GM04503 (cell line): Measurements from ENCODE around the gene KCNIP2.
"Not testable (repeated sequence)": the region's sequence is repeated elsewhere in the genome, so short reads cannot be mapped to it uniquely, and the experiment has no call there.

Source experiments
- DNase-seq: peaks from one replicate; pipeline ENCODE4 v3.0.0-alpha.2; 2012; ENCODE audit warnings: low read depth

KCNIP2 gene

GRCh38 chr10:101827919-101828600 lies 15.5 kb downstream of the KCNIP2 start:
- no peak for DNase-seq

GRCh38 chr10:101826852-101827434 lies 16.7 kb downstream of the KCNIP2 start:
- DNase-seq = no peak

- DNase-seq = no peak
Observed at GRCh38 chr10:101824736-101825135, 18.9 kb downstream of the KCNIP2 start.

GRCh38 chr10:101818872-101819633 lies 24.5 kb downstream of the KCNIP2 start:
- no peak for DNase-seq

GRCh38 chr10:101818119-101818871 lies 25.3 kb downstream of the KCNIP2 start, which contains the start of gene OGA:
TSS of gene OGA (minus strand) at chr10:101818444. CDS start at chr10:101818022, 422 bp downstream.
- DNase-seq = peak; percentile 99

GRCh38 chr10:101817337-101818118 lies 26.1 kb downstream of the KCNIP2 start:
- DNase-seq = peak; percentile 80

GRCh38 chr10:101816913-101817336 lies 26.7 kb downstream of the KCNIP2 start:
- no peak for DNase-seq

- no peak for DNase-seq
Observed at GRCh38 chr10:101816376-101816775, 27.2 kb downstream of the KCNIP2 start.

- DNase-seq = peak; percentile 32
Observed at GRCh38 chr10:101814466-101815071, 29.0 kb downstream of the KCNIP2 start.

GRCh38 chr10:101812606-101813005 lies 31.0 kb downstream of the KCNIP2 start:
- DNase-seq = no peak

- no peak for DNase-seq
Observed at GRCh38 chr10:101807158-101807557, 36.4 kb downstream of the KCNIP2 start.

GRCh38 chr10:101803511-101803910 lies 40.1 kb downstream of the KCNIP2 start:
- DNase-seq = no peak

GRCh38 chr10:101797403-101798059 lies 46.1 kb downstream of the KCNIP2 start:
- no peak for DNase-seq

- DNase-seq = no peak
Observed at GRCh38 chr10:101793526-101793925, 50.1 kb downstream of the KCNIP2 start.

- DNase-seq = no peak
Observed at GRCh38 chr10:101789686-101790085, 53.9 kb downstream of the KCNIP2 start.

GRCh38 chr10:101789231-101789630 lies 54.4 kb downstream of the KCNIP2 start:
- not testable (repeated sequence) for DNase-seq

GRCh38 chr10:101785801-101786200 lies 57.8 kb downstream of the KCNIP2 start:
- no peak for DNase-seq

GRCh38 chr10:101784558-101784957 lies 59.0 kb downstream of the KCNIP2 start:
- DNase-seq = no peak

- no peak for DNase-seq
Observed at GRCh38 chr10:101783736-101784118, 59.9 kb downstream of the KCNIP2 start.
